ENCODE results near the gene PPP1R17. TPM values are rescaled to one million over a fixed set of nuclear protein-coding genes. Genes with fewer than 3 reads are reported as not detected.

Gene PPP1R17
- total and polyA plus RNA-seq, 7 experiments from 2014 or later, result 1.4 TPM; not detected in 6

GRCh38 chr7:31651234-31652062 is 35.6 kb upstream of the PPP1R17 start:
- H3K9me3 Mint-ChIP-seq, result peaks cover 0 to 33% (median 5%) of the 10 kb centered on the region in 11 donors
- ATAC-seq (no peak), DNase-seq (no peak)
- intact Hi-C loops (cut with micrococcal nuclease), result no loop called here
- Histone ChIP-seq H3K4me3 (ENCODE audit: low read length) (no peak overlapping the region), H3K9me3 (ENCODE audit: control insufficient read depth in 2 of 3, low read length in 3 of 3) (no peaks in the 10 kb centered on the region), H3K27me3 (ENCODE audit: control insufficient read depth in 2 of 2, insufficient read depth in 2 of 2, low read length in 2 of 2) (no peaks in the 10 kb centered on the region), H3K36me3 (ENCODE audit: control insufficient read depth in 2 of 3, insufficient read depth in 3 of 3, low read length in 3 of 3) (no peaks in the 10 kb centered on the region), H3K27ac (ENCODE audit: low read depth, low read length) (no peak overlapping the region), H3K4me1 (ENCODE audit: control insufficient read depth in 2 of 2, insufficient read depth in 2 of 2, low read length in 2 of 2) (no peaks in the 10 kb centered on the region)
- H3K27me3 Mint-ChIP-seq, result peaks cover 0 to 4% (median 0%) of the 10 kb centered on the region in 5 donors
- H3K36me3 Mint-ChIP-seq, result peaks cover 0 to 5% (median 0%) of the 10 kb centered on the region in 5 donors
- H3K4me1 Mint-ChIP-seq, result no peaks in the 10 kb centered on the region
- H3K4me3 Mint-ChIP-seq, result no peak overlapping the region
- ChIA-PET CTCF (no interaction called here), POLR2A (no interaction called here)
- no peak overlapping the region for H3K27ac Mint-ChIP-seq

GRCh38 chr7:31652063-31652326 is 35.0 kb upstream of the PPP1R17 start:
- Mint-ChIP-seq H3K9me3 (peaks cover 0 to 35% (median 5%) of the 10 kb centered on the region in 11 donors), H3K4me3 (no peak overlapping the region), H3K27ac (no peak overlapping the region), H3K27me3 (peaks cover 0 to 4% (median 0%) of the 10 kb centered on the region in 5 donors), H3K4me1 (no peaks in the 10 kb centered on the region), H3K36me3 (peaks cover 0 to 5% (median 0%) of the 10 kb centered on the region in 5 donors)
- Histone ChIP-seq H3K27me3 (ENCODE audit: control insufficient read depth in 2 of 2, insufficient read depth in 2 of 2, low read length in 2 of 2) (no peaks in the 10 kb centered on the region), H3K27ac (ENCODE audit: low read depth, low read length) (no peak overlapping the region), H3K9me3 (ENCODE audit: control insufficient read depth in 2 of 3, low read length in 3 of 3) (no peaks in the 10 kb centered on the region), H3K4me1 (ENCODE audit: control insufficient read depth in 2 of 2, insufficient read depth in 2 of 2, low read length in 2 of 2) (no peaks in the 10 kb centered on the region), H3K36me3 (ENCODE audit: control insufficient read depth in 2 of 3, insufficient read depth in 3 of 3, low read length in 3 of 3) (no peaks in the 10 kb centered on the region), H3K4me3 (ENCODE audit: low read length) (no peak overlapping the region)
- POLR2A ChIA-PET, result no interaction called here
- ATAC-seq (no peak), DNase-seq (no peak)
- intact Hi-C loops (cut with micrococcal nuclease), result no loop called here
- CTCF ChIA-PET, result no interaction called here

- H3K27me3 ChIP-seq (ENCODE audit: control insufficient read depth in 2 of 2, insufficient read depth in 2 of 2, low read length in 2 of 2), result no peaks in the 10 kb centered on the region
- ChIA-PET POLR2A (no interaction called here), CTCF (no interaction called here)
- no peak overlapping the region for H3K4me3 ChIP-seq (ENCODE audit: low read length)
- no peak overlapping the region for H3K4me3 Mint-ChIP-seq
- no peak overlapping the region for H3K27ac ChIP-seq (ENCODE audit: low read depth, low read length)
- no peaks in the 10 kb centered on the region for H3K4me1 ChIP-seq (ENCODE audit: control insufficient read depth in 2 of 2, insufficient read depth in 2 of 2, low read length in 2 of 2)
- H3K36me3 Mint-ChIP-seq, result no peaks in the 10 kb centered on the region
- no peaks in the 10 kb centered on the region for H3K27me3 Mint-ChIP-seq
- H3K4me1 Mint-ChIP-seq, result peaks cover 0 to 2% (median 0%) of the 10 kb centered on the region in 7 donors
- H3K9me3 Mint-ChIP-seq, result peaks cover 0 to 9% (median 0%) of the 10 kb centered on the region in 11 donors
- intact Hi-C loops (cut with micrococcal nuclease), result no loop called here
- no peak overlapping the region for H3K27ac Mint-ChIP-seq
- ATAC-seq (no peak), DNase-seq (no peak)
- no peaks in the 10 kb centered on the region for H3K9me3 ChIP-seq (ENCODE audit: control insufficient read depth in 2 of 3, low read length in 3 of 3)
- H3K36me3 ChIP-seq (ENCODE audit: control insufficient read depth in 2 of 3, insufficient read depth in 3 of 3, low read length in 3 of 3), result no peaks in the 10 kb centered on the region
Observed at GRCh38 chr7:31663072-31663471, 23.9 kb upstream of the PPP1R17 start.

- no peak overlapping the region for H3K4me3 ChIP-seq (ENCODE audit: low read length)
- no peaks in the 10 kb centered on the region for H3K4me1 ChIP-seq (ENCODE audit: control insufficient read depth in 2 of 2, insufficient read depth in 2 of 2, low read length in 2 of 2)
- intact Hi-C loops (cut with micrococcal nuclease), result no loop called here
- POLR2A ChIA-PET, result no interaction called here
- H3K36me3 ChIP-seq (ENCODE audit: control insufficient read depth in 2 of 3, insufficient read depth in 3 of 3, low read length in 3 of 3), result no peaks in the 10 kb centered on the region
- no peak for DNase-seq
- Mint-ChIP-seq H3K27ac (no peak overlapping the region), H3K36me3 (no peaks in the 10 kb centered on the region), H3K27me3 (no peaks in the 10 kb centered on the region), H3K9me3 (peaks cover 0 to 9% (median 0%) of the 10 kb centered on the region in 11 donors), H3K4me3 (no peak overlapping the region), H3K4me1 (peaks cover 0 to 2% (median 0%) of the 10 kb centered on the region in 7 donors)
- ATAC-seq, result peak; percentile 44
- no peaks in the 10 kb centered on the region for H3K27me3 ChIP-seq (ENCODE audit: control insufficient read depth in 2 of 2, insufficient read depth in 2 of 2, low read length in 2 of 2)
- no peak overlapping the region for H3K27ac ChIP-seq (ENCODE audit: low read depth, low read length)
- no peaks in the 10 kb centered on the region for H3K9me3 ChIP-seq (ENCODE audit: control insufficient read depth in 2 of 3, low read length in 3 of 3)
- CTCF ChIA-PET, result no interaction called here
Observed at GRCh38 chr7:31664890-31665289, 22.1 kb upstream of the PPP1R17 start.

- no peak for ATAC-seq
- H3K4me1 ChIP-seq (ENCODE audit: control insufficient read depth in 2 of 2, insufficient read depth in 2 of 2, low read length in 2 of 2), result no peaks in the 10 kb centered on the region
- Mint-ChIP-seq H3K4me3 (no peak overlapping the region), H3K36me3 (no peaks in the 10 kb centered on the region), H3K9me3 (peaks cover 0 to 9% (median 0%) of the 10 kb centered on the region in 11 donors), H3K4me1 (peaks cover 0 to 2% (median 0%) of the 10 kb centered on the region in 7 donors), H3K27ac (no peak overlapping the region), H3K27me3 (no peaks in the 10 kb centered on the region)
- no peaks in the 10 kb centered on the region for H3K9me3 ChIP-seq (ENCODE audit: control insufficient read depth in 2 of 3, low read length in 3 of 3)
- ChIA-PET CTCF (no interaction called here), POLR2A (no interaction called here)
- H3K36me3 ChIP-seq (ENCODE audit: control insufficient read depth in 2 of 3, insufficient read depth in 3 of 3, low read length in 3 of 3), result no peaks in the 10 kb centered on the region
- intact Hi-C loops (cut with micrococcal nuclease), result no loop called here
- H3K27me3 ChIP-seq (ENCODE audit: control insufficient read depth in 2 of 2, insufficient read depth in 2 of 2, low read length in 2 of 2), result no peaks in the 10 kb centered on the region
- H3K4me3 ChIP-seq (ENCODE audit: low read length), result no peak overlapping the region
- no peak overlapping the region for H3K27ac ChIP-seq (ENCODE audit: low read depth, low read length)
- DNase-seq, result no peak
Observed at GRCh38 chr7:31665546-31665945, 21.5 kb upstream of the PPP1R17 start.

- Mint-ChIP-seq H3K4me3 (no peak overlapping the region), H3K27ac (no peak overlapping the region), H3K4me1 (peaks cover 0 to 2% (median 0%) of the 10 kb centered on the region in 7 donors), H3K9me3 (peaks cover 0 to 9% (median 1%) of the 10 kb centered on the region in 11 donors), H3K27me3 (peaks cover 0 to 5% (median 0%) of the 10 kb centered on the region in 5 donors), H3K36me3 (no peaks in the 10 kb centered on the region)
- ChIA-PET POLR2A (no interaction called here), CTCF (no interaction called here)
- DNase-seq, result no peak
- Histone ChIP-seq H3K4me1 (ENCODE audit: control insufficient read depth in 2 of 2, insufficient read depth in 2 of 2, low read length in 2 of 2) (no peaks in the 10 kb centered on the region), H3K4me3 (ENCODE audit: low read length) (no peak overlapping the region), H3K36me3 (ENCODE audit: control insufficient read depth in 2 of 3, insufficient read depth in 3 of 3, low read length in 3 of 3) (no peaks in the 10 kb centered on the region), H3K9me3 (ENCODE audit: control insufficient read depth in 2 of 3, low read length in 3 of 3) (no peaks in the 10 kb centered on the region), H3K27me3 (ENCODE audit: control insufficient read depth in 2 of 2, insufficient read depth in 2 of 2, low read length in 2 of 2) (no peaks in the 10 kb centered on the region), H3K27ac (ENCODE audit: low read depth, low read length) (no peak overlapping the region)
- intact Hi-C loops (cut with micrococcal nuclease), result no loop called here
- ATAC-seq, result no peak
Observed at GRCh38 chr7:31669461-31669860, 17.6 kb upstream of the PPP1R17 start.
